HuH-7 (cell line): ENCODE results near the gene PRDM13.
"Not testable (repeated sequence)": the region's sequence is repeated elsewhere in the genome, so short reads cannot be mapped to it uniquely, and the experiment has no call there.

ENCODE experiments used
- DNase-seq: peaks from one replicate; pipeline ENCODE4 v3.0.0; 2011; ENCODE audit warnings: low spot score

The PRDM13 gene

GRCh38 chr6:99629293-99629692 is 22.7 kb downstream of the PRDM13 start:
- DNase-seq, result no peak

- DNase-seq, result no peak
These were observed 31.0 kb downstream of the PRDM13 start for GRCh38 chr6:99637629-99638028.

GRCh38 chr6:99638358-99638757 is 31.7 kb downstream of the PRDM13 start:
- not testable (repeated sequence) for DNase-seq

GRCh38 chr6:99641270-99641669 is 34.6 kb downstream of the PRDM13 start:
- no peak for DNase-seq

GRCh38 chr6:99645986-99646385 is 39.4 kb downstream of the PRDM13 start:
- DNase-seq, result no peak

GRCh38 chr6:99650091-99650571 is 43.5 kb downstream of the PRDM13 start:
- not testable (repeated sequence) for DNase-seq

- no peak for DNase-seq
These were observed 53.6 kb downstream of the PRDM13 start for GRCh38 chr6:99660206-99660605.

- no peak for DNase-seq
These were observed 55.2 kb downstream of the PRDM13 start for GRCh38 chr6:99661870-99662269.

- DNase-seq, result no peak
These were observed 56.0 kb downstream of the PRDM13 start for GRCh38 chr6:99662616-99663015.
